WI38 (cell line): Measurements from ENCODE around the gene SAYSD1.
"Not testable (repeated sequence)": the region's sequence is repeated elsewhere in the genome, so short reads cannot be mapped to it uniquely, and the experiment has no call there.

Source experiments
- H3K4me3 ChIP-seq: 2 replicates; pipeline ENCODE4 v1.5.1; 2011; ENCODE audit warnings: low read depth, mild to moderate bottlenecking, control low read depth, low read length
- TF ChIP-seq, protein P1 (sequence below): IDR thresholded peaks from 2 replicates; pipeline ENCODE4 v1.5.1; 2012; ENCODE audit warnings: low read depth, mild to moderate bottlenecking, control low read depth, low read length

Gene SAYSD1

GRCh38 chr6:39144481-39145173, 29.6 kb upstream of the SAYSD1 start:
- H3K4me3 ChIP-seq, result no peak overlapping the region
- TF ChIP-seq, protein P1, sequence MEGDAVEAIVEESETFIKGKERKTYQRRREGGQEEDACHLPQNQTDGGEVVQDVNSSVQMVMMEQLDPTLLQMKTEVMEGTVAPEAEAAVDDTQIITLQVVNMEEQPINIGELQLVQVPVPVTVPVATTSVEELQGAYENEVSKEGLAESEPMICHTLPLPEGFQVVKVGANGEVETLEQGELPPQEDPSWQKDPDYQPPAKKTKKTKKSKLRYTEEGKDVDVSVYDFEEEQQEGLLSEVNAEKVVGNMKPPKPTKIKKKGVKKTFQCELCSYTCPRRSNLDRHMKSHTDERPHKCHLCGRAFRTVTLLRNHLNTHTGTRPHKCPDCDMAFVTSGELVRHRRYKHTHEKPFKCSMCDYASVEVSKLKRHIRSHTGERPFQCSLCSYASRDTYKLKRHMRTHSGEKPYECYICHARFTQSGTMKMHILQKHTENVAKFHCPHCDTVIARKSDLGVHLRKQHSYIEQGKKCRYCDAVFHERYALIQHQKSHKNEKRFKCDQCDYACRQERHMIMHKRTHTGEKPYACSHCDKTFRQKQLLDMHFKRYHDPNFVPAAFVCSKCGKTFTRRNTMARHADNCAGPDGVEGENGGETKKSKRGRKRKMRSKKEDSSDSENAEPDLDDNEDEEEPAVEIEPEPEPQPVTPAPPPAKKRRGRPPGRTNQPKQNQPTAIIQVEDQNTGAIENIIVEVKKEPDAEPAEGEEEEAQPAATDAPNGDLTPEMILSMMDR, result no peak

- no peak overlapping the region for H3K4me3 ChIP-seq
- TF ChIP-seq, protein P1, result no peak
Measured at GRCh38 chr6:39143238-39143930, 28.4 kb upstream of the SAYSD1 start.

DNA sequence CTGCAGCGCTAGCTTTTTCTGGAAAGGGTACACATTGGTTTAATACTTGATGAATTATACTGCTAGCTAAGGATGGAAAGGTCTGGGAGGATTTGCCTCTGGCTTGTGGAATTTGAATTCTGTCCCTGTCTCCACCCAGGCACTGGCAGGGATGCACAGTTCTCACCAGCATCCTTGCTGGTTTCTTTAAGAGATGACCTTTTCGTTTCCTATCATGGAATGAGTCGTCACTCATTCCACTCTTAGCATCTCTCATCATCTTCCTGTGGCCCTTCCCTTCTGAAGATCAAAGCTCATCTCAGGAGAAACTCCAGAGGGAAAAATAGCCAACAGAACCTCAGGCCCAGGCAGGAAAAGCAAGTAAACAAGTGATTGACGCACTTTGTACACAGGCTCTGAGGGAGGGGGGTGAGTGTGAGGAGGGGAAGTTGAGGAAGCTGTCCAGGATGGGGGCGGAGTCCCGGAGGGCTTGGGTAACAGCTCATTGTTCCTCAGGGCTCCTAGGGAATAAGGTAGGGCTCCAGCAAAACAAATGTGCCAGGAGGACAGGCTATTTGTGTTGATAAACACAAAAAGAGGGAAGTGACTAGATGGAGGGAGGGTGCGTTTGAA, 25.7 kb upstream of the SAYSD1 start:
- TF ChIP-seq, protein P1, result no peak
- H3K4me3 ChIP-seq, result no peak overlapping the region

DNA sequence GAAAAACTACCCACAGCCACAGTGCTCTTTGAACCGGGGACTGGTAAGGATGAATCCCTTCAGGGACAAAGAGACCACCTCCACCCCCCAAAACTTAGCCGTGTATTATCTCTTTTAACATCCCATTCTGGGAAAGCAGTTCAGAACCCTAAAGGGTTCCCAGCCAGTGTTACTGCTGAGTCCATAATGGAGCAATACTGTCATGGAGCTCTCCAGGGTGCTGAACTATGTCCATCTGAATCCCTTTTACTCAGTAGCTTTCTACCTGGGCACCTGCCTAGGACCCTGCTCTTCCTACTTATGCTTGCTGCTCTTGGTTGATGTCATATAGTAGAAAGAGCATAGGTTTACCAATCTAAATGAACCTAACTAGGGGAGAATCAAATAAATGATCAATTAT, 22.3 kb upstream of the SAYSD1 start:
- TF ChIP-seq, protein P1, result no peak
- H3K4me3 ChIP-seq, result no peak overlapping the region

- H3K4me3 ChIP-seq, result not testable (repeated sequence)
Measured at GRCh38 chr6:39136207-39136606, 21.2 kb upstream of the SAYSD1 start.

GRCh38 chr6:39134761-39135160, 19.8 kb upstream of the SAYSD1 start:
- not testable (repeated sequence) for H3K4me3 ChIP-seq

DNA sequence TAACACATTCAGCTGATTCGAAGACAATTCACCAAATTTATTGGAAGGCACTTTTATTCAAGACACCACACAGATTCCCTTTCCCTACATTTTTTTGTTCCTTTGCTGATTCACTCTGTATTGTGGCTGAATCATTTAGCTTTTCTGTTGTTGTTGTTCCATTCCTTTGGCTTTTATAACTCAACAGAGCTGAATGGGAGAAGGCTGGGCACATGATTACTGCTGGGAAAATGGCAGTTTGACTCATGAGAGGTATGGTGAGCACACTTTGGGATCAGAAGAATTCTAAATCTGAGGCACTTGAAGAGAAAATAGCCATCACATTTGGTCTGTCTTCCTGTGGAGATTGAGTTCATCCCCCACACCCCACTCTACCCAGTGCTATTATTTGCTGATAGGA, 15.7 kb upstream of the SAYSD1 start:
- TF ChIP-seq, protein P1, result no peak
- H3K4me3 ChIP-seq, result no peak overlapping the region

DNA sequence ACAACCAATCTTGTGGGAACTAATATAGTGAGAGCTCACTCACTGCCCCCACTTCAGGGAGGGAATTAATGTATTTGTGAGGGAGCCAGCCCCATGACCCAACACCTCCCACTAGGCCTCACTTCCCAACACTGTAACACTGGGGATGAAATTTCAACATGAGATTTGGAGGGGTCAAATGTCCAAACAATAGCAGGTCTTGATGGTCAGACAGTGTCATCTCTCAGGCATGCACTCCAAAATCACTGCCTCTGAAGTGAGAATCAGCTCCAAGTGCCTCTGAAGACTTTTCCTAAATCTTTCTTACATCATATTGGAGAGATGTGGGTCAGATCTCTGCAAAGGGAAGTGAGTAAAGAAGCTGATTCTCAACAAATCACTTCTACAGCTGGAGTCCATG, 13.8 kb upstream of the SAYSD1 start:
- H3K4me3 ChIP-seq, result no peak overlapping the region
- TF ChIP-seq, protein P1, result no peak
